HL-60 (cell line): ENCODE measurements around the gene CHST11.

Experiments
- DNase-seq, 2 experiments: peaks; one replicate each; pipeline ENCODE4 v3.0.0-alpha.2; 2010 to 2020; ENCODE audit warnings: low read depth in 1 of 2, low spot score in 1 of 2
- H3K27ac ChIP-seq: fragments of 250-450 bp; sonication (Bioruptor Pico); replicated peaks from 2 replicates; pipeline ENCODE4 v1.5.1; 2020; ENCODE audit warnings: mild to moderate bottlenecking, moderate library complexity
- H3K27me3 ChIP-seq: fragments of 250-450 bp; sonication (Bioruptor Pico); 2 replicates; pipeline ENCODE4 v1.5.1; 2021; ENCODE audit warnings: mild to moderate bottlenecking, moderate library complexity; ENCODE audit not compliant: insufficient read depth, poor library complexity, severe bottlenecking
- H3K4me3 ChIP-seq: replicated peaks from 2 replicates; pipeline ENCODE4 v1.5.1; 2011; ENCODE audit warnings: mild to moderate bottlenecking, control low read depth, low read length; ENCODE audit not compliant: insufficient read depth
- CTCF ChIP-seq: IDR thresholded peaks from one replicate; pipeline ENCODE4 v1.5.1; 2011; ENCODE audit warnings: low read length, control low read depth, inconsistent platforms; ENCODE audit not compliant: insufficient read depth
- GABPA ChIP-seq: IDR thresholded peaks from 2 replicates; pipeline ENCODE4 v1.6.1; 2012; ENCODE audit warnings: low read depth
- POLR2AphosphoS5 ChIP-seq: IDR thresholded peaks from 2 replicates; pipeline ENCODE4 v1.6.1; 2012; ENCODE audit warnings: low read depth
- REST ChIP-seq: IDR thresholded peaks from 2 replicates; pipeline ENCODE4 v1.6.1; 2012; ENCODE audit warnings: low read depth; ENCODE audit not compliant: insufficient replicate concordance
- SPI1 ChIP-seq: IDR thresholded peaks from 2 replicates; pipeline ENCODE4 v1.6.1; 2012; ENCODE audit warnings: low read depth, mild to moderate bottlenecking, borderline replicate concordance

The CHST11 gene

GRCh38 chr12:104628831-104629135, 172.0 kb downstream of the CHST11 start:
- Histone ChIP-seq H3K27ac (no peak overlapping the region), H3K27me3 (no peaks in the 10 kb centered on the region), H3K4me3 (no peak overlapping the region)
- DNase-seq: no peak
- TF ChIP-seq CTCF (no peak), REST (no peak), POLR2AphosphoS5 (no peak), SPI1 (no peak), GABPA (no peak)

- DNase-seq: peak in 1 of 2 experiments; percentile 41
- no peak for TF ChIP-seq POLR2AphosphoS5
- TF ChIP-seq REST: no peak
- TF ChIP-seq CTCF: no peak
- TF ChIP-seq GABPA: no peak
- no peak for TF ChIP-seq SPI1
- H3K4me3 ChIP-seq: no peak overlapping the region
- no peaks in the 10 kb centered on the region for H3K27me3 ChIP-seq
- no peak overlapping the region for H3K27ac ChIP-seq
Measured at GRCh38 chr12:104630230-104630670, 173.5 kb downstream of the CHST11 start.

GRCh38 chr12:104631867-104632266, 175.1 kb downstream of the CHST11 start:
- H3K27ac ChIP-seq: no peak overlapping the region
- no peak for TF ChIP-seq GABPA
- no peak for TF ChIP-seq CTCF
- no peak for TF ChIP-seq SPI1
- TF ChIP-seq REST: no peak
- TF ChIP-seq POLR2AphosphoS5: no peak
- DNase-seq: no peak
- H3K4me3 ChIP-seq: no peak overlapping the region
- H3K27me3 ChIP-seq: no peaks in the 10 kb centered on the region
